HG03095 (cell line): Measurements from ENCODE around the gene RAE1.

ENCODE experiments used
- ATAC-seq: cut with Tn5 transposase; IDR thresholded peaks from one replicate; pipeline ENCODE4 v1.9.1; 2021; ENCODE audit warnings: moderate library complexity; ENCODE audit not compliant: unreplicated experiment

The RAE1 gene

DNA sequence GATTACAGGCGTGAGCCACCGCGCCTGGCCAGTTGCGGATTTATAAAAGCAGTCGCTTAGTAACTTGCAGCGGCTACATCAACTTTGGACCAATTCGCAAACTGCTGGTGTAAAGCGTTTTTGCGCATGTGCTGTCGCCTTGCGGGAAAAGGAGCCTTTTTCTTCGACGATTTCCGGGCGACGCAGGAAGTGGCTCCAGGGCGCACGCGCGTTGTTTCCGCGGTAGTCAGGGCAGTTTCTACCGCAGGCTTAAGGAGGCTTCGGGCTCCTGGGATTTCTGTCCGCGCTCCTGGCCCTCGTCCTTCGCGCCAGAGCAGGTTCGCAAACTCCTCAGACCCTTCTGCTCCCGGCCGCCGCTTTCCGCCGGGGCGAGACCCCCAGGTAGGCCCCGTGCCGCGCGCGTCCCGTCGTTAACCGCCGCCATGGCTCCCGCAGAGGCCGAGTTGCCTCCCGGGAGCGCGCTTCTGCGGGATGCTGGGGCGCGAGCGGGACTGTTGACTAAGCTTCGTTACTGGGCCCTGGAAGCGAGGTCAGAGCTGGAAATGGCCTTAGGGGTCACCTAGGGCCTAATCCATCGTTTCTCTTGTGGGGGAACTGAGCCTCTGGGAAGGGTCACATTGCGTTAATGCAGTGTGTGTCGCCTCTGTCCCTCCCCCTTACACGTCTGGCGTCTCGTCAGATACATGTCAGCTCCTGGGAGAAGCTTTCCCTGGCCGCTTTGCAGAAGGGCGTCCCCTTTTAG, at the start of gene RAE1:
TSS of gene RAE1 (plus strand) at position 214 of the 742 bp plus-strand sequence. CDS start 2,784 bp downstream, outside the sequence.
- peak; percentile 72 for ATAC-seq

- no peak for ATAC-seq
Measured at GRCh38 chr20:57306747-57307146, 44.3 kb upstream of the RAE1 start.

GRCh38 chr20:57308451-57309271, 42.4 kb upstream of the RAE1 start:
- no peak for ATAC-seq

- no peak for ATAC-seq
Measured at GRCh38 chr20:57309544-57310115, 41.4 kb upstream of the RAE1 start.

DNA sequence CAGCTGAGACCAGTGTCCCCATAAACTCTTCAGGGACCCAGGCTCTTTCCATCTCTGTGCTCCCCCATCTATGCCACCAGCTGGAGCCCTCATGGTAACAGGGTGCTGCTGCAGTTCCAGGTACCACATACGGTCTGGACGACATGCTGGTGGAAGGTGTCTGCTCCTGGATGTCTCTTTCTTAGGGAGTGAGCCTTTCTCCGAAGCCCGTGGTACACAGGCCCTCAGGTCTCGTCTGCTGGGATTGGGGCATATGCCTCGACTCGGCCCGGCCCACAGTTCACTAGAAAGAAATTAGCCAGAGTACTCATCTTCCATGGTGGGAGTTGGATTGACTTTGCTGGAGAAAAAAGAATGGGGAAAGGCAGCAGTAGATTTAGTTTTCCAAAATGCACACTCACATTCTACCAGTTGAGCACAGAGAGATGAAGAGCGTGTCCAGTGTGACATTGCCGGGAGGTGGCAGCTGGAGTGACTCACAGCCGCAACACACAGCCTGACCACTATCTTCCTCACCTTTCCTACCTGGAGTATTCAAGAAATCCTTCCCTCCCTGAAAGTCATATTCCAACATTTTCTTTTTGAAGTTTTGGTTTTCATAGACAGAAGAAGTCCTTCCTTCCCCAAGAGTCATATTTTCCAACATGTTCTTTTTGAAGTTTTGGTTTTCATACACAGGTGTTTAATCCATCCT, 40.1 kb upstream of the RAE1 start:
- ATAC-seq, result no peak

GRCh38 chr20:57312138-57312537, 38.9 kb upstream of the RAE1 start:
- ATAC-seq, result no peak

DNA sequence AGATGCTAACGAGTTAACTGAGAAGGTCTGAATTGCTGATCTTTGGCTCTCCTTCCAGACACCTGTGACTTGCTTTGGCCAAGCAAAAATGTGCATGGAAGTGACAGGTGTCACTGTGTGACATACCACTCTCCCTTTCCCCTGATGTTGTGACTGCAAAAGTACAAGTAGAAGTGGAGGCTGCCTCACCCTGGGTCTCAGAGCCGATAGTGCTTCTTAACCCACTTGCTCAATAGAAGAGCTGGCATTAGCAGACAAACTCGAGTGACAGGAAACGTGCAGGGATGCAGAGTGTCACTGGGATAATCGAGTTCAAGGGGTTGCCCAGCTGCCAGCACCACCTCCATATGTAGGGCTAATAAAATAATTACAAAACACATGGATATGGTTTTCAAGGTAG, 37.8 kb upstream of the RAE1 start:
- ATAC-seq, result no peak

GRCh38 chr20:57313951-57314350, 37.1 kb upstream of the RAE1 start:
- no peak for ATAC-seq

GRCh38 chr20:57315083-57315975, 35.7 kb upstream of the RAE1 start:
- no peak for ATAC-seq

GRCh38 chr20:57315976-57316480, 35.0 kb upstream of the RAE1 start:
- ATAC-seq, result no peak

GRCh38 chr20:57316795-57317201, 34.3 kb upstream of the RAE1 start:
- no peak for ATAC-seq

DNA sequence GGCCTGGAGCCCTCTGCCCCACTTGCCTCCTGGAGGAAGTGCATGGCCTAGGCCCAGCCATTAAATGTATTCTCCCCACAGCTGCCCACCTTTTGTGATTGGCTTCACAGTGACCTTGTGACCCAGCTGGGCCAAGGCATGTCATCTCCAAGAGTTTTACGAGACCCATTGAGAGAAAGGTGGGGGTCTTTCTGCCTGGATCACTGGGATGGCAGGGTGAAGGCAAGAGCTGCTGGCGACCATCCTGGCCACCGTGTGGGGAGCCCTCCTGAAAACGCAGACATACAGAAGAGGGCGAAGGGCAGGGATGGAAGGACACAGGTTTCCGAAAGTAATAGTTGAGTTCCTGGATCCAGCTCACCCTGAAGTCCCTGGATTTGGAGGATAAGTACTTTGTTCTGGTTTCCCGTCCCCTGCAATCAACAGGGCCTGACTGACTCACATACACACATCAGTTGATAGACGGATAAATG, 33.7 kb upstream of the RAE1 start:
- ATAC-seq, result no peak

GRCh38 chr20:57317789-57318371, 33.2 kb upstream of the RAE1 start:
- ATAC-seq, result no peak

DNA sequence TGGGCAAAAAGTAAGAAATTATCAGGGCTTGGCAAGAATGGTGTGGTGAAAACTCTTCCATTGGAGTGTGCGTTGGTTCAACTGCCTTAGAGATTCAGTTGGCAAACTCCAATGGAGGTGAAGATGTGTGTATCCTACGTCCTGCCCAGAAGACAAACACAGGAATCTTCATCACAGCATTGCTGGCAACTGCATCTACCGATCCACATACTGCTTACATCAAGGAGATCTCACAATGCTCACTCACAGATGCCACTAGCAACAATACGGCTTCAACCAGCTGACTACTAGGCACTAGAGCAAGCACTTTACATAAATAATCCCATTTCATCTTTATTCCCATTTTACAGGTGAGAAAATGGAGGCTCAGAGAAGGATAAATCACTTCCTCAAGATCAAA, 31.5 kb upstream of the RAE1 start:
- no peak for ATAC-seq

DNA sequence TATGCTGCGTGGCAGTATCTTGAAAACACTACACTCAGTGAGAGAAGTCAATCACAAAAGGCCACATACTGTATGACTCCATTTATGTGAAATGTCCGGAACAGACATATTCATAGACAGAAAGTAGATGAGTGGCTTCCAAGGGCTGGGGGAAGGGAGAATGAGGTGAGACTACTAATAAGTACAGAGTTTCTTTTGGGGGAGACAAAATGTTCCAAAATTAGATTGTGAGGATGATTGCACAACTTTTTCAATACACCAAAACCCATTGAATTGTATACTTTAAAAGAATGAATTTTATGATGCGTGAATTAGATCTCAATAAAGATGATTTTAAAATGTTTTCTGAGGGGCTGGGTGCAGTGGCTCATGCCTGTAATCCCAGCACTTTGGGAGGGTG, 30.7 kb upstream of the RAE1 start:
- no peak for ATAC-seq

DNA sequence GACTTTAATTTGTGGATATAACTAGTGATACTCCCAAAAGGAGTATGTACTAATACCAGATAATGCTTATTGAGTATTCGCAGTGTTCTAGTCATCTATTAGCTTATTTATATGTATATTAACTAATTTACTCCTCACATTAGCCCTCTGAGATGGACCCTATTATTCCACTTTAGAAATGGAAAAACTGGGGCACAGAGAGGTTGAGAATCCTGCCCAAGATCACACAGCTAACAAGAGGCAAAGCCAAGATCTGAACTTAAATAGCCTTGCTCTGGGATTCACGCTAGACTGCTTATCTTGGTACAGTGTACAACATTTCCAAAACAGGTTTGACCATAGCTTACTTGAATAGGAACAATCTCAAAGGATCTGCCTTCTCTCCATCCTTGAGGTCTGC, 29.9 kb upstream of the RAE1 start:
- ATAC-seq, result no peak

DNA sequence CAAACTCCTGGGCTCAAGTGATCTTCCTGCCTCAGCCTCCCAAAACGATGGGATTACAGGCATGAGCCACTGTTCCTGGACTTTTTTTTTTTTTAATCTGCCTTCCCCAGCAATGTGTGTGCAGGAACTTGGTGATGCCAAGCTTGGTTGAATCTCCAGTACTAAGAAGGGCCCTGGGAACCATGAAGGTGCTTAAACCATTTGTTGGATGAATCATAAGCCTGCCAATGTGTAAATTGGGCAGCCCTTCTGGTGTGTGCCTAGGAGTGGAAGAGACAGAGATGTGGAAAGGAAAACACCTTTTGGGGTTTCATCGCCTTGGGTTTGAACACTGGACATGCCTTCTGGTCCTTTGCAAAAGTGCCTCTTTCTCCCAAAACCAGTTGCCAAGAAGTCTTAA, 28.6 kb upstream of the RAE1 start:
- ATAC-seq, result no peak

DNA sequence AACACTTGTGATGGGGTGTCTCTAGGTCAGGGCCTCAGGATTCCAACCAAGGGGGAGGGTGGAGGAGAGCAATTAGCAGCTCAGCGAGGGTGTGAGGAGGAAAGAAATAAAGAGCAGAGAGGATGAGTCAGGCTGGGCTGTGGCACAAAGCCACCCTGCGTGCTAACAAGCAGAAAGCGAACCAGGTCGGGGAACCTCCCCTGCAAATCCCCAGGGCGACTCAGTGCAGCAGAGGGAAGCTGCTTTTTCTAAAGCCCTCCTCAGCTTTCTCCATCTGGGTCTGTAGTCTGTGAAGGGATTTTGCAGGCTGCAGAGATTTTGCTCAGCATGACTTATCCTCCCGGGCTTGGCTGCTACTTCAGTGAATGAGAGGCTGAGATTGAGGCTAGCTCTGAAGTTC, 28.0 kb upstream of the RAE1 start:
- peak; percentile 74 for ATAC-seq

DNA sequence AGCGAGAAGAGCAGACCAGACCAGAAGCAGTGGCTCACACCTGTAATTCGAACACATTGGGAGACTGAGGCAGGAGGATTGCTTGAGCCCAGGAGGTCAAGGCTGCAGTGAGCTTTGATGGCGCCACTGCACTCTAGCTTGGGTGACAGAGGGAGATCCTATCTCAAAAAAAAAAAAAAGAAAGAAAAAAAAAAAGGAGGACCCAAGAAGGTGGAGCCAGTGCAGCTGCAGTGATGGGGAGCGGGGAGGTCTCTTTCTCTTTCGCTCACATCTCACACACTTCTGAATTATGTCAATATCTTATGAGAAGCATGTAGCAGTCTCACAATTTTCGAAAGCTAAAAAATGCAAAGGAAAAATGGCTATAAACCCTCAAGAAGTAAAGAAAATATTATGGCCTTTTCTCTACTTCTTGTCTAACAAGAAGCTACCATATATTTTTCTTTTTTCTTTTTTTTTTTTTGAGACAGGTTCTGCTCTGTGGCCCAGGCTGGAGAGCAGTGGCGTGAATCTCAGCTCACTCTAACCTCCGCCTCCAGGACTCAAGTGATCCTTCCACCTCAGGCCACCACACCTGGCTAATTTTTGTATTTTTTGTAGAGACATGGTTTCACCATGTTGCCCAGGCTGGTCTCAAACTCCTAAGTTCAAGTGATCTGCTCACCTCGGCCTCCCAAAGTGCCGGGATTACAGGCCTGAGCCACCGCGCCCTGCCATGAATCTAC, 25.3 kb upstream of the RAE1 start:
- no peak for ATAC-seq
